HG02571 (cell line): ENCODE measurements around the gene LDLRAD4.
"Not testable (repeated sequence)": the region's sequence is repeated elsewhere in the genome, so short reads cannot be mapped to it uniquely, and the experiment has no call there.

Experiments used
- ATAC-seq: cut with Tn5 transposase; IDR thresholded peaks from one replicate; pipeline ENCODE4 v1.9.1; 2021; ENCODE audit warnings: mild to moderate bottlenecking, moderate library complexity; ENCODE audit not compliant: unreplicated experiment

Gene LDLRAD4

GRCh38 chr18:13477147-13477683 lies 258.7 kb downstream of the LDLRAD4 start:
- no peak for ATAC-seq

- no peak for ATAC-seq
These were observed 262.2 kb downstream of the LDLRAD4 start for GRCh38 chr18:13480571-13481255.

- ATAC-seq: no peak
These were observed 262.8 kb downstream of the LDLRAD4 start for GRCh38 chr18:13481331-13481730.

- peak; percentile 88 for ATAC-seq
These were observed 263.5 kb downstream of the LDLRAD4 start for GRCh38 chr18:13481820-13482617.

- no peak for ATAC-seq
These were observed 264.0 kb downstream of the LDLRAD4 start for GRCh38 chr18:13482618-13482945.

GRCh38 chr18:13483316-13484270 lies 265.0 kb downstream of the LDLRAD4 start:
- ATAC-seq: no peak

- no peak for ATAC-seq
These were observed 266.6 kb downstream of the LDLRAD4 start for GRCh38 chr18:13485182-13485581.

- no peak for ATAC-seq
These were observed 267.0 kb downstream of the LDLRAD4 start for GRCh38 chr18:13485604-13486003.

- no peak for ATAC-seq
These were observed 267.7 kb downstream of the LDLRAD4 start for GRCh38 chr18:13486284-13486683.

GRCh38 chr18:13486686-13487085 lies 268.1 kb downstream of the LDLRAD4 start:
- no peak for ATAC-seq

GRCh38 chr18:13487237-13487636 lies 268.7 kb downstream of the LDLRAD4 start:
- ATAC-seq: no peak

- no peak for ATAC-seq
These were observed 269.8 kb downstream of the LDLRAD4 start for GRCh38 chr18:13488281-13488929.

- not testable (repeated sequence) for ATAC-seq
These were observed 270.7 kb downstream of the LDLRAD4 start for GRCh38 chr18:13489303-13489702.

GRCh38 chr18:13491138-13491537 lies 272.6 kb downstream of the LDLRAD4 start:
- ATAC-seq: no peak

- ATAC-seq: no peak
These were observed 273.8 kb downstream of the LDLRAD4 start for GRCh38 chr18:13492314-13492713.

- ATAC-seq: no peak
These were observed 274.5 kb downstream of the LDLRAD4 start for GRCh38 chr18:13493079-13493478.

- no peak for ATAC-seq
These were observed 275.2 kb downstream of the LDLRAD4 start for GRCh38 chr18:13493725-13494124.

- ATAC-seq: no peak
These were observed 276.4 kb downstream of the LDLRAD4 start for GRCh38 chr18:13494871-13495445.

- ATAC-seq: no peak
These were observed 277.4 kb downstream of the LDLRAD4 start for GRCh38 chr18:13495961-13496360.

- ATAC-seq: no peak
These were observed 278.2 kb downstream of the LDLRAD4 start for GRCh38 chr18:13496691-13497281.
